ENCODE results near the gene FOXN1. TPM values are rescaled to one million over a fixed set of nuclear protein-coding genes. Genes with fewer than 3 reads are reported as not detected.

Gene FOXN1
- total and polyA plus RNA-seq, 10 of the 15 experiments (the other 5 are each of a cell fraction or from before 2014, with no cell fraction given): not detected

GRCh38 chr17:28507567-28508203 is 1.5 kb downstream of the FOXN1 start:
- no peak for ATAC-seq
- RAD21 ChIA-PET (ENCODE audit: unreplicated experiment): no interaction called here

DNA sequence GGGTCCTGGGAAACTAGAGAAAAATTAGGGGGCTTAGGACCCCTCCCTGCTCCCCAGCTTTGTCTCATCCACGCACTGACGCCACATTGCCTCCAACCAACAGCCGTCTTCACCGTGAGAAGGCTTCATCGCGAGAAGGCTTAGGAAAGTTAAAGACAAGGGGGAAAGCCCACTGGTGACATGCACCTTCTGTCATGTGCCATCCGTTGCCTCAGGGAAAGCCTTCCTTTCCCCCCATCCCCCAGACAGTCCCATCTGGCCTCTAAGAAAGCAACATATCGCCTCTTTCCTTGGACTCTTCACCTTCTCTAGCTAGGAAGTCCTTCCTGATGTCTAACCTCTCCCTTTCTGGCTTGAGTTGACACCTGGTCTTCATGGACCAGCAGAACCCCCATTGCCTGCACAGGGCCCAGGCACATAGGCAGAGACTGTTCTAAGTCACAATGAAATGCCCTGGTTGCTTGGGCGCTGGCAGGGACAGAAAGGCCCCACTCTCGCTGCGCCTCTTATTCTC is 2.1 kb downstream of the FOXN1 start:
- no peaks in the 10 kb centered on the region for H3K27me3 ChIP-seq (replicated peaks in 1 of 2; ENCODE audit: control insufficient read depth in 2 of 2, insufficient read depth in 2 of 2, low read length in 1 of 2)
- in situ Hi-C loops (cut with MboI): no loop called here
- ChIA-PET CTCF (interaction anchor here (0.7 to 1.4 kb wide), 2 partner anchors 14 to 390 kb away, joined by 3 to 4 read pairs; no protein-coding TSS in a partner anchor), RAD21 (ENCODE audit: unreplicated experiment) (no interaction called here), SMC1A (ENCODE audit: uncharacterized antibody, unreplicated experiment) (interaction anchor here (2.0 kb wide), 1 partner anchor 13 kb away, joined by 5 read pairs; no protein-coding TSS in a partner anchor), POLR2A (no interaction called here)
- ATAC-seq (peak; percentile 26), DNase-seq (ENCODE audit: low read depth, low spot score) (no peak), FAIRE-seq (no peak)
- no peak overlapping the region for H3K27ac ChIP-seq (ENCODE audit: control insufficient read depth, insufficient read depth)
- H3K79me2 ChIP-seq (ENCODE audit: control insufficient read depth, insufficient read depth, low read length): no peaks in the 10 kb centered on the region
- TF ChIP-seq STAT3 (IDR thresholded peaks at IDR 0.05; ENCODE audit: low read depth, low read length) (no peak), BHLHE40 (IDR thresholded peaks at IDR 0.05; ENCODE audit: borderline replicate concordance in 1 of 2, low read depth in 2 of 2, low read length in 1 of 2) (peak; percentile 13 to 28; a peak in 1 of 4 replicates)
- intact Hi-C loops (cut with micrococcal nuclease; ENCODE audit: unreplicated experiment): no loop called here
- WGBS (ENCODE audit: insufficient coverage, insufficient replicate concordance, low lambda C conversion rate, missing lambda C conversion rate): 47% methylated on average over 11 of the region's 11 CpGs
- no peaks in the 10 kb centered on the region for H3K36me3 ChIP-seq (ENCODE audit: control insufficient read depth in 2 of 2, insufficient read depth in 2 of 2, low read length in 1 of 2)
- no TSS peak for BruUV-seq (replicated peaks)
- H3K4me1 ChIP-seq (ENCODE audit: control insufficient read depth, insufficient read depth, low read length): peaks cover 18% of the 10 kb centered on the region
- peak overlapping the region; percentile 22; the same call in 1 of the 2 replicates for H3K4me2 ChIP-seq (ENCODE audit: control insufficient read depth, insufficient read depth)
- no peak overlapping the region for H3K4me3 ChIP-seq
- no peaks in the 10 kb centered on the region for H4K20me1 ChIP-seq (ENCODE audit: control insufficient read depth, insufficient read depth)
- no peak overlapping the region for H3K9ac ChIP-seq (ENCODE audit: control insufficient read depth, insufficient read depth, low read length)
- no peaks in the 10 kb centered on the region for H3K9me3 ChIP-seq (replicated peaks; ENCODE audit: control insufficient read depth, insufficient read depth, low read length)
- no peak overlapping the region for H2AFZ ChIP-seq (ENCODE audit: control insufficient read depth, low read depth, low read length)

More at GRCh38 chr17:28507567-28508203, 1.5 kb downstream of the FOXN1 start:
- ChIA-PET SMC1A (ENCODE audit: uncharacterized antibody, unreplicated experiment) (interaction anchor here (0.8 to 2.0 kb wide), 2 partner anchors 12 to 33 kb away, joined by 5 read pairs; no protein-coding TSS in a partner anchor), POLR2A (no interaction called here), CTCF (interaction anchor here (0.6 to 1.2 kb wide), 2 partner anchors 12 to 33 kb away, joined by 3 read pairs; no protein-coding TSS in a partner anchor)
- Histone ChIP-seq H3K4me3 (no peak overlapping the region), H2AFZ (ENCODE audit: control insufficient read depth, low read depth, low read length) (no peak overlapping the region), H3K9ac (ENCODE audit: control insufficient read depth, insufficient read depth, low read length) (no peak overlapping the region), H3K79me2 (ENCODE audit: control insufficient read depth, insufficient read depth, low read length) (no peaks in the 10 kb centered on the region), H3K4me1 (ENCODE audit: control insufficient read depth, insufficient read depth, low read length) (peaks cover 18% of the 10 kb centered on the region), H3K27ac (ENCODE audit: control insufficient read depth, insufficient read depth) (no peak overlapping the region), H3K9me3 (replicated peaks; ENCODE audit: control insufficient read depth, insufficient read depth, low read length) (no peaks in the 10 kb centered on the region), H4K20me1 (ENCODE audit: control insufficient read depth, insufficient read depth) (no peaks in the 10 kb centered on the region), H3K36me3 (ENCODE audit: control insufficient read depth in 2 of 2, insufficient read depth in 2 of 2, low read length in 1 of 2) (no peaks in the 10 kb centered on the region), H3K27me3 (replicated peaks in 1 of 2; ENCODE audit: control insufficient read depth in 2 of 2, insufficient read depth in 2 of 2, low read length in 1 of 2) (no peaks in the 10 kb centered on the region), H3K4me2 (ENCODE audit: control insufficient read depth, insufficient read depth) (0 out of 2 replicates have a peak overlapping the region, but pooled peaks have one; percentile 14)
- BruUV-seq (replicated peaks): no TSS peak
- TF ChIP-seq FOXM1 (IDR thresholded peaks at IDR 0.05; ENCODE audit: low read depth, low read length): no peak
- no peak for TF ChIP-seq RAD51 (IDR thresholded peaks at IDR 0.05)
- no peak for TF ChIP-seq SP1 (IDR thresholded peaks at IDR 0.05; ENCODE audit: low read depth, low read length)
- TF ChIP-seq ZNF207 (IDR thresholded peaks at IDR 0.05; ENCODE audit: borderline replicate concordance): no peak
- intact Hi-C loops (cut with micrococcal nuclease; ENCODE audit: unreplicated experiment): no loop called here
- DNase-seq (ENCODE audit: low read depth, low spot score): no peak
- 55% methylated on average over 14 of the region's 24 CpGs for WGBS (ENCODE audit: insufficient coverage, insufficient replicate concordance, low lambda C conversion rate, missing lambda C conversion rate)
- in situ Hi-C loops (cut with MboI): no loop called here
- FAIRE-seq: no peak

Data from GM12878 (cell line).